Femur (tissue), 1 donor: ENCODE measurements around the gene FSTL4.

Source experiments
- DNase-seq: peaks from one replicate; pipeline ENCODE4 v3.0.0-alpha.2; 2017

FSTL4 gene

GRCh38 chr5:133316346-133317343 lies 295.7 kb downstream of the FSTL4 start:
- DNase-seq = no peak

GRCh38 chr5:133314086-133314485 lies 298.3 kb downstream of the FSTL4 start:
- DNase-seq = no peak

- DNase-seq = no peak
These were observed 301.2 kb downstream of the FSTL4 start for GRCh38 chr5:133311176-133311575.

GRCh38 chr5:133309984-133310621 lies 302.2 kb downstream of the FSTL4 start:
- no peak for DNase-seq

GRCh38 chr5:133309166-133309795 lies 303.1 kb downstream of the FSTL4 start:
- DNase-seq = no peak

GRCh38 chr5:133307275-133307674 lies 305.1 kb downstream of the FSTL4 start:
- no peak for DNase-seq

GRCh38 chr5:133304707-133305216 lies 307.6 kb downstream of the FSTL4 start:
- DNase-seq = no peak

GRCh38 chr5:133304178-133304577 lies 308.2 kb downstream of the FSTL4 start:
- no peak for DNase-seq

- no peak for DNase-seq
These were observed 309.0 kb downstream of the FSTL4 start for GRCh38 chr5:133303298-133303697.

- no peak for DNase-seq
These were observed 312.6 kb downstream of the FSTL4 start for GRCh38 chr5:133299728-133300127.

- no peak for DNase-seq
These were observed 313.3 kb downstream of the FSTL4 start for GRCh38 chr5:133299021-133299420.

- DNase-seq = no peak
These were observed 313.9 kb downstream of the FSTL4 start for GRCh38 chr5:133298447-133298846.

- no peak for DNase-seq
These were observed 315.0 kb downstream of the FSTL4 start for GRCh38 chr5:133297293-133297692.

- no peak for DNase-seq
These were observed 315.7 kb downstream of the FSTL4 start for GRCh38 chr5:133296624-133297023.

GRCh38 chr5:133295520-133295919 lies 316.8 kb downstream of the FSTL4 start:
- DNase-seq = no peak

- DNase-seq = no peak
These were observed 318.0 kb downstream of the FSTL4 start for GRCh38 chr5:133294380-133294779.

GRCh38 chr5:133293960-133294359 lies 318.4 kb downstream of the FSTL4 start:
- DNase-seq = no peak

- DNase-seq = no peak
These were observed 320.0 kb downstream of the FSTL4 start for GRCh38 chr5:133292300-133292699.

- DNase-seq = no peak
These were observed 320.8 kb downstream of the FSTL4 start for GRCh38 chr5:133291524-133291923.

- no peak for DNase-seq
These were observed 321.6 kb downstream of the FSTL4 start for GRCh38 chr5:133290669-133291240.

- DNase-seq = no peak
These were observed 322.5 kb downstream of the FSTL4 start for GRCh38 chr5:133289686-133290367.

- DNase-seq = no peak
These were observed 324.8 kb downstream of the FSTL4 start for GRCh38 chr5:133287500-133287899.
